Transverse colon (tissue), 4 donors: ENCODE results near the gene WDFY3.

Experiments
- CTCF ChIP-seq, 5 experiments: fragments of 200-600 bp in 3 of 5; fragments of 450-650 bp in 2 of 5; sonication (generic) in 3 of 5; IDR thresholded peaks; 1 replicate in 2 of 5; 2 replicates in 3 of 5; pipeline ENCODE4 v1.5.1; 2016 to 2017; ENCODE audit warnings: antibody characterized with exemption in 5 of 5, inconsistent platforms in 3 of 5, mild to moderate bottlenecking in 2 of 5, moderate library complexity in 1 of 5
- EP300 ChIP-seq: sonication (generic); formaldehyde crosslinking; IDR thresholded peaks from one replicate; pipeline ENCODE4 v1.6.1; 2017; ENCODE audit warnings: antibody characterized with exemption, low read depth
- POLR2A ChIP-seq: fragments of 450-650 bp; IDR thresholded peaks from one replicate; pipeline ENCODE4 v1.6.1; 2016; ENCODE audit warnings: antibody characterized with exemption, mild to moderate bottlenecking, moderate library complexity
- POLR2AphosphoS5 ChIP-seq, 3 donors: sonication (generic); formaldehyde crosslinking; IDR thresholded peaks; one replicate each; pipeline ENCODE4 v1.6.1; 2016; ENCODE audit warnings: antibody characterized with exemption in 3 of 3

GRCh38 chr4:84892950-84893349 lies 73.5 kb downstream of the WDFY3 start:
- TF ChIP-seq EP300 (no peak), CTCF (IDR thresholded peaks at IDR 0.05) (no peak), POLR2AphosphoS5 (IDR thresholded peaks at IDR 0.05) (no peak), POLR2A (no peak)
